ENCODE results near the gene FBXO15. TPM values are rescaled to one million over a fixed set of nuclear protein-coding genes. Genes with fewer than 3 reads are reported as not detected.

Gene FBXO15
- total and polyA plus RNA-seq, 2 of the 8 experiments (the other 6 are each of a cell fraction or from before 2014, with no cell fraction given), result 0.84 to 0.85 TPM

GRCh38 chr18:74179623-74180199 is 32.1 kb upstream of the FBXO15 start:
- Histone ChIP-seq H2BK5ac (ENCODE audit: low read depth, low read length) (no peak overlapping the region), H3K4me2 (ENCODE audit: insufficient read depth in 1 of 2, low read depth in 2 of 2, low read length in 2 of 2) (no peak overlapping the region), H3K9ac (replicated peaks in 1 of 4; ENCODE audit: extremely low read depth in 1 of 4, low read depth in 3 of 4, low read length in 3 of 4) (no peak overlapping the region), H3K27me3 (replicated peaks in 1 of 4; ENCODE audit: control insufficient read depth in 3 of 4, extremely low read depth in 1 of 4, insufficient read depth in 3 of 4, low read length in 3 of 4) (no peaks in the 10 kb centered on the region), H4K91ac (replicated peaks; ENCODE audit: insufficient read length, low read length) (no peak overlapping the region), H2BK12ac (ENCODE audit: low read depth, low read length) (no peak overlapping the region), H3K79me2 (ENCODE audit: control insufficient read depth in 1 of 2, insufficient read depth in 2 of 2, low read length in 2 of 2) (no peaks in the 10 kb centered on the region), H3K79me1 (ENCODE audit: low read depth, low read length) (no peaks in the 10 kb centered on the region), H3K23me2 (ENCODE audit: low read depth, low read length) (no peaks in the 10 kb centered on the region), H3K9me3 (ENCODE audit: insufficient read depth in 2 of 2, low read depth in 1 of 2, low read length in 1 of 2) (no peaks in the 10 kb centered on the region), H4K5ac (ENCODE audit: insufficient read length, low read depth, low read length) (no peak overlapping the region), H3K4ac (replicated peaks; ENCODE audit: insufficient read length, low read depth, low read length) (no peak overlapping the region), H2BK15ac (ENCODE audit: low read length) (no peak overlapping the region), H3K4me1 (replicated peaks in 1 of 4; ENCODE audit: control insufficient read depth in 3 of 4, insufficient read depth in 4 of 4, low read length in 3 of 4) (peaks cover 0 to 6% (median 3%) of the 10 kb centered on the region in 4 experiments; a peak in 3 of 7 replicates), H3K56ac (replicated peaks; ENCODE audit: insufficient read length, low read depth, low read length) (no peak overlapping the region), H2AK5ac (ENCODE audit: low read depth, low read length) (no peak overlapping the region), H2AFZ (ENCODE audit: low read length) (no peak overlapping the region), H3K23ac (ENCODE audit: insufficient read length) (no peak overlapping the region), H3K36me3 (ENCODE audit: control insufficient read depth in 2 of 4, insufficient read depth in 4 of 4, low read length in 3 of 4) (no peaks in the 10 kb centered on the region), H4K20me1 (replicated peaks in 1 of 2; ENCODE audit: control insufficient read depth in 1 of 2, insufficient read depth in 2 of 2, low read length in 2 of 2) (no peaks in the 10 kb centered on the region), H2BK20ac (ENCODE audit: low read length) (no peak overlapping the region), H4K8ac (ENCODE audit: extremely low read depth, insufficient read depth, low read length) (no peak overlapping the region), H3K27ac (ENCODE audit: low read depth, low read length) (no peak overlapping the region), H3K4me3 (ENCODE audit: extremely low read depth in 1 of 4, insufficient read depth in 2 of 4, low read depth in 3 of 4, low read length in 4 of 4) (no peak overlapping the region), H3K18ac (ENCODE audit: extremely low read depth, low read length) (no peak overlapping the region), H2BK120ac (replicated peaks; ENCODE audit: low read depth, low read length) (no peak overlapping the region), H3K14ac (ENCODE audit: insufficient read length) (no peak overlapping the region)
- FAIRE-seq (no peak), DNase-seq (ENCODE audit: low read depth in 1 of 2, low spot score in 2 of 2) (no peak)
- CTCF ChIA-PET (ENCODE audit: partially characterized antibody), result interaction anchor here (1.1 kb wide), 1 partner anchor 160 kb away, joined by 3 read pairs; no protein-coding TSS in a partner anchor
- POLR2A ChIA-PET (ENCODE audit: partially characterized antibody), result no interaction called here
- 82% methylated on average over 10 of the region's 10 CpGs; no CpG with 5 or more reads in 1 of the 2 experiments for WGBS, 2 experiments (ENCODE audit: extremely low coverage in 1 of 2, insufficient coverage in 1 of 2, insufficient read length in 1 of 2, insufficient replicate concordance in 2 of 2, low coverage in 1 of 2, low lambda C conversion rate in 2 of 2, missing lambda C conversion rate in 1 of 2)
- no peak for TF ChIP-seq SIN3A (conservative IDR thresholded peaks at IDR 0.05 in 1 of 2, IDR thresholded peaks at IDR 0.05 in 1 of 2; ENCODE audit: low read depth in 1 of 2, low read length in 2 of 2)
- no peak for TF ChIP-seq CTBP2 (IDR thresholded peaks at IDR 0.05; ENCODE audit: borderline replicate concordance, insufficient read depth, insufficient read length, low read length)
- TF ChIP-seq SP4 (IDR thresholded peaks at IDR 0.05; ENCODE audit: low read length), result no peak
- TF ChIP-seq EGR1 (IDR thresholded peaks at IDR 0.05; ENCODE audit: borderline replicate concordance, low read depth, low read length), result no peak
- TF ChIP-seq MAX (IDR thresholded peaks at IDR 0.05), result no peak
- no peak for TF ChIP-seq PHF8 (conservative IDR thresholded peaks at IDR 0.05; ENCODE audit: low read depth, low read length)
- TF ChIP-seq KDM1A (IDR thresholded peaks at IDR 0.05; ENCODE audit: borderline replicate concordance, low read length), result no peak
- TF ChIP-seq GTF2F1 (IDR thresholded peaks at IDR 0.05; ENCODE audit: borderline replicate concordance, low read depth, low read length), result no peak
- no peak for TF ChIP-seq HDAC2 (IDR thresholded peaks at IDR 0.05; ENCODE audit: borderline replicate concordance in 1 of 2, low read depth in 2 of 2, low read length in 2 of 2)
- no peak for TF ChIP-seq FOSL1 (IDR thresholded peaks at IDR 0.05; ENCODE audit: insufficient read depth, low read depth, low read length)
- no peak for TF ChIP-seq E2F6 (IDR thresholded peaks at IDR 0.05)
- TF ChIP-seq YY1 (IDR thresholded peaks at IDR 0.05; ENCODE audit: low read depth, low read length), result no peak
